Activated CD4-positive, alpha-beta memory T cell treated with anti-CD3 and anti-CD28 coated beads, Interleukin-2, amount 10 ng/mL, durations not matched to agents 7 days and 5 days (primary cell): ENCODE results near the gene DOK7. TPM values are rescaled to one million over a fixed set of nuclear protein-coding genes. Genes with fewer than 3 reads are reported as not detected.

ENCODE experiments used
- CTCF ChIA-PET: fragments of 350-600 bp; sonication (Branson Sonifier 250); formaldehyde crosslinking; loops from one replicate; lab custom pipeline; 2021; ENCODE audit warnings: antibody characterized with exemption, inconsistent platforms; lab: Charles Lee
- POLR2A ChIA-PET: fragments of 350-600 bp; sonication (Branson Sonifier 250); formaldehyde crosslinking; loops from one replicate; lab custom pipeline; 2021; ENCODE audit warnings: antibody characterized with exemption; lab: Charles Lee
- DNase-seq: peaks from one replicate; pipeline ENCODE4 v3.0.0-alpha.2; 2020
- H3K27ac Mint-ChIP-seq: one replicate; pipeline ENCODE4 v1.8.0; 2021; ENCODE audit warnings: mild to moderate bottlenecking, mixed read lengths
- H3K27me3 Mint-ChIP-seq: one replicate; pipeline ENCODE4 v1.8.0; 2021; ENCODE audit warnings: mixed read lengths
- H3K36me3 Mint-ChIP-seq: one replicate; pipeline ENCODE4 v1.8.0; 2021; ENCODE audit warnings: low read depth, mixed read lengths
- H3K4me1 Mint-ChIP-seq: one replicate; pipeline ENCODE4 v1.8.0; 2021; ENCODE audit warnings: mixed read lengths
- H3K4me3 Mint-ChIP-seq: one replicate; pipeline ENCODE4 v1.8.0; 2021; ENCODE audit warnings: mild to moderate bottlenecking, mixed read lengths
- H3K9me3 Mint-ChIP-seq: one replicate; pipeline ENCODE4 v1.8.0; 2021; ENCODE audit warnings: mixed read lengths
- total RNA-seq, 2 experiments: library from RNA; stranded (reverse); gene quantifications; one replicate each; pipeline ENCODE4 v1.2.3, GENCODE V29; 2021

The DOK7 gene
- total RNA-seq, 2 experiments from 2014 or later: not detected

GRCh38 chr4:3491681-3492405 is 28.7 kb downstream of the DOK7 start:
- H3K4me1 Mint-ChIP-seq: no peaks in the 10 kb centered on the region
- CTCF ChIA-PET: no interaction called here
- no peak overlapping the region for H3K27ac Mint-ChIP-seq
- DNase-seq: no peak
- no peaks in the 10 kb centered on the region for H3K9me3 Mint-ChIP-seq
- H3K27me3 Mint-ChIP-seq: peaks cover 13% of the 10 kb centered on the region
- H3K4me3 Mint-ChIP-seq: no peak overlapping the region
- POLR2A ChIA-PET: no interaction called here
- H3K36me3 Mint-ChIP-seq: no peaks in the 10 kb centered on the region

- no peak overlapping the region for H3K27ac Mint-ChIP-seq
- H3K9me3 Mint-ChIP-seq: no peaks in the 10 kb centered on the region
- peaks cover 13% of the 10 kb centered on the region for H3K27me3 Mint-ChIP-seq
- H3K4me3 Mint-ChIP-seq: no peak overlapping the region
- H3K4me1 Mint-ChIP-seq: no peaks in the 10 kb centered on the region
- no peak for DNase-seq
- ChIA-PET CTCF (no interaction called here), POLR2A (interaction anchor here (1.8 kb wide), 1 partner anchor 13 kb away, joined by 4 read pairs; no protein-coding TSS in a partner anchor)
- H3K36me3 Mint-ChIP-seq: no peaks in the 10 kb centered on the region
These were observed 29.9 kb downstream of the DOK7 start for GRCh38 chr4:3492741-3493719.

GRCh38 chr4:3493720-3494461 is 30.8 kb downstream of the DOK7 start:
- Mint-ChIP-seq H3K27me3 (peaks cover 10% of the 10 kb centered on the region), H3K4me3 (no peak overlapping the region), H3K9me3 (no peaks in the 10 kb centered on the region), H3K4me1 (no peaks in the 10 kb centered on the region), H3K36me3 (no peaks in the 10 kb centered on the region), H3K27ac (no peak overlapping the region)
- no peak for DNase-seq
- ChIA-PET POLR2A (interaction anchor here (1.8 kb wide), 1 partner anchor 14 kb away, joined by 4 read pairs; no protein-coding TSS in a partner anchor), CTCF (no interaction called here)

- H3K9me3 Mint-ChIP-seq: no peaks in the 10 kb centered on the region
- no peaks in the 10 kb centered on the region for H3K4me1 Mint-ChIP-seq
- ChIA-PET CTCF (interaction anchor here (1.6 kb wide), 1 partner anchor 14 kb away, joined by 6 read pairs; no protein-coding TSS in a partner anchor), POLR2A (interaction anchor here (1.8 kb wide), 1 partner anchor 15 kb away, joined by 4 read pairs; no protein-coding TSS in a partner anchor)
- H3K27ac Mint-ChIP-seq: no peak overlapping the region
- no peaks in the 10 kb centered on the region for H3K36me3 Mint-ChIP-seq
- no peak overlapping the region for H3K4me3 Mint-ChIP-seq
- peaks cover 10% of the 10 kb centered on the region for H3K27me3 Mint-ChIP-seq
- no peak for DNase-seq
These were observed 31.4 kb downstream of the DOK7 start for GRCh38 chr4:3494462-3494871.

- Mint-ChIP-seq H3K4me1 (no peaks in the 10 kb centered on the region), H3K4me3 (no peak overlapping the region), H3K27me3 (peaks cover 10% of the 10 kb centered on the region), H3K36me3 (no peaks in the 10 kb centered on the region), H3K9me3 (no peaks in the 10 kb centered on the region), H3K27ac (no peak overlapping the region)
- ChIA-PET CTCF (interaction anchor here (1.6 kb wide), 1 partner anchor 15 kb away, joined by 6 read pairs; no protein-coding TSS in a partner anchor), POLR2A (interaction anchor here (1.8 kb wide), 1 partner anchor 15 kb away, joined by 4 read pairs; no protein-coding TSS in a partner anchor)
- no peak for DNase-seq
These were observed 32.3 kb downstream of the DOK7 start for GRCh38 chr4:3495204-3495975.

GRCh38 chr4:3496021-3496420 is 32.9 kb downstream of the DOK7 start:
- CTCF ChIA-PET: interaction anchor here (1.6 kb wide), 1 partner anchor 16 kb away, joined by 6 read pairs; no protein-coding TSS in a partner anchor
- no peak overlapping the region for H3K4me3 Mint-ChIP-seq

GRCh38 chr4:3497095-3497494 is 34.0 kb downstream of the DOK7 start:
- Mint-ChIP-seq H3K4me1 (no peaks in the 10 kb centered on the region), H3K36me3 (no peaks in the 10 kb centered on the region), H3K27me3 (peaks cover 3% of the 10 kb centered on the region), H3K27ac (no peak overlapping the region), H3K9me3 (no peaks in the 10 kb centered on the region), H3K4me3 (no peak overlapping the region)
- ChIA-PET CTCF (no interaction called here), POLR2A (interaction anchor here (1.3 kb wide), 1 partner anchor 9 kb away, joined by 3 read pairs; no protein-coding TSS in a partner anchor)
- DNase-seq: no peak

More at GRCh38 chr4:3496021-3496420, 32.9 kb downstream of the DOK7 start:
- Mint-ChIP-seq H3K27me3 (peaks cover 8% of the 10 kb centered on the region), H3K36me3 (no peaks in the 10 kb centered on the region), H3K4me1 (no peaks in the 10 kb centered on the region), H3K9me3 (no peaks in the 10 kb centered on the region), H3K27ac (no peak overlapping the region)
- POLR2A ChIA-PET: interaction anchor here (1.3 kb wide), 1 partner anchor 8 kb away, joined by 3 read pairs; no protein-coding TSS in a partner anchor
- no peak for DNase-seq

GRCh38 chr4:3497523-3498389 is 34.6 kb downstream of the DOK7 start:
- H3K9me3 Mint-ChIP-seq: no peaks in the 10 kb centered on the region
- ChIA-PET POLR2A (no interaction called here), CTCF (no interaction called here)

GRCh38 chr4:3498407-3498806 is 35.3 kb downstream of the DOK7 start:
- CTCF ChIA-PET: no interaction called here
- no peak overlapping the region for H3K4me3 Mint-ChIP-seq
- H3K4me1 Mint-ChIP-seq: peaks cover 2% of the 10 kb centered on the region

More at GRCh38 chr4:3497523-3498389, 34.6 kb downstream of the DOK7 start:
- no peaks in the 10 kb centered on the region for H3K36me3 Mint-ChIP-seq
- H3K27ac Mint-ChIP-seq: no peak overlapping the region
- H3K4me3 Mint-ChIP-seq: no peak overlapping the region
- peaks cover 2% of the 10 kb centered on the region for H3K27me3 Mint-ChIP-seq
- H3K4me1 Mint-ChIP-seq: no peaks in the 10 kb centered on the region
- no peak for DNase-seq

GRCh38 chr4:3498901-3499510 is 35.9 kb downstream of the DOK7 start:
- Mint-ChIP-seq H3K9me3 (no peaks in the 10 kb centered on the region), H3K27ac (no peak overlapping the region), H3K4me3 (no peak overlapping the region), H3K27me3 (peaks cover 2% of the 10 kb centered on the region), H3K4me1 (peaks cover 8% of the 10 kb centered on the region), H3K36me3 (no peaks in the 10 kb centered on the region)
- DNase-seq: no peak
- ChIA-PET POLR2A (no interaction called here), CTCF (no interaction called here)

More at GRCh38 chr4:3498407-3498806, 35.3 kb downstream of the DOK7 start:
- Mint-ChIP-seq H3K36me3 (no peaks in the 10 kb centered on the region), H3K9me3 (no peaks in the 10 kb centered on the region), H3K27ac (no peak overlapping the region), H3K27me3 (peaks cover 2% of the 10 kb centered on the region)
- POLR2A ChIA-PET: no interaction called here
- DNase-seq: no peak

GRCh38 chr4:3499710-3500109 is 36.6 kb downstream of the DOK7 start:
- Mint-ChIP-seq H3K4me3 (no peak overlapping the region), H3K9me3 (no peaks in the 10 kb centered on the region), H3K27ac (no peak overlapping the region), H3K4me1 (peaks cover 8% of the 10 kb centered on the region), H3K36me3 (no peaks in the 10 kb centered on the region), H3K27me3 (peaks cover 2% of the 10 kb centered on the region)
- DNase-seq: no peak
- POLR2A ChIA-PET: no interaction called here
- CTCF ChIA-PET: no interaction called here
